A673 (cell line): ENCODE results near the gene ZNF793.

Experiments
- EZH2 ChIP-seq: fragments of 200-600 bp; sonication (generic); IDR thresholded peaks from 2 replicates; pipeline ENCODE4 v1.6.1; 2017; ENCODE audit warnings: borderline replicate concordance, low read depth, mild to moderate bottlenecking, mixed read lengths, antibody characterized with exemption, low read length; ENCODE audit not compliant: poor library complexity, severe bottlenecking
- TF ChIP-seq, protein P1 (sequence below): fragments of 300-800, 200-600 bp; sonication (generic); conservative IDR thresholded peaks from 2 replicates; pipeline ENCODE4 v1.5.1; 2017; ENCODE audit warnings: low read depth, mild to moderate bottlenecking, antibody characterized with exemption, low read length, moderate library complexity, mixed read lengths

DNA sequence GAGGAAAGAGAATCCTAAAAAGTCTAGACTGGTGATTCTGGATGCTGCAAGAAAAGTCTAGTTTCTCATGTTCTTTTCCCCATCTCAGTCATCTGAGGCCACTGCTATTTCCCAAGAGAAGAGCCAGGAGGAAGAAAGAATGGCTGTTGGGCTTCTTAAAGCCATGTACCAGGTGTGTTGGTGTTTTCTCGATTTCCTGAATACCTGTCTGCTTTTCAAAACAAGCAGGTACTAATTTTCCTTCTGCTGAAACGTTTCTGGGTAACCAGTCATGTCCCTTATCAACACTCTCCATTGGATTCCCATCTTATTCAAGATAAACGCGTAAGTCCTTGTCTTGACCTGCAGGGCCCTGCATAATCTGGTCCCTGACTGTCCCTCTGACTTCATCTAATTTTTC is 36.5 kb upstream of the ZNF793 start:
- TF ChIP-seq, protein P1, sequence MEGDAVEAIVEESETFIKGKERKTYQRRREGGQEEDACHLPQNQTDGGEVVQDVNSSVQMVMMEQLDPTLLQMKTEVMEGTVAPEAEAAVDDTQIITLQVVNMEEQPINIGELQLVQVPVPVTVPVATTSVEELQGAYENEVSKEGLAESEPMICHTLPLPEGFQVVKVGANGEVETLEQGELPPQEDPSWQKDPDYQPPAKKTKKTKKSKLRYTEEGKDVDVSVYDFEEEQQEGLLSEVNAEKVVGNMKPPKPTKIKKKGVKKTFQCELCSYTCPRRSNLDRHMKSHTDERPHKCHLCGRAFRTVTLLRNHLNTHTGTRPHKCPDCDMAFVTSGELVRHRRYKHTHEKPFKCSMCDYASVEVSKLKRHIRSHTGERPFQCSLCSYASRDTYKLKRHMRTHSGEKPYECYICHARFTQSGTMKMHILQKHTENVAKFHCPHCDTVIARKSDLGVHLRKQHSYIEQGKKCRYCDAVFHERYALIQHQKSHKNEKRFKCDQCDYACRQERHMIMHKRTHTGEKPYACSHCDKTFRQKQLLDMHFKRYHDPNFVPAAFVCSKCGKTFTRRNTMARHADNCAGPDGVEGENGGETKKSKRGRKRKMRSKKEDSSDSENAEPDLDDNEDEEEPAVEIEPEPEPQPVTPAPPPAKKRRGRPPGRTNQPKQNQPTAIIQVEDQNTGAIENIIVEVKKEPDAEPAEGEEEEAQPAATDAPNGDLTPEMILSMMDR, result no peak
- no peak for TF ChIP-seq EZH2
